Natural killer cell treated with Interleukin-12 subunit alpha and Interleukin-12 subunit beta and Interleukin-15 and Interleukin-18, amount 100 ng/mL, for 72 hours (primary cell): ENCODE measurements around the gene CSAG2. TPM values are rescaled to one million over a fixed set of nuclear protein-coding genes. Genes with fewer than 3 reads are reported as not detected.
"Not testable (repeated sequence)": the region's sequence is repeated elsewhere in the genome, so short reads cannot be mapped to it uniquely, and the experiment has no call there.

ENCODE experiments used
- ATAC-seq, 2 donors: fragments of 150-1000 bp; cut with Tn5 transposase in 1 of 2; sonication (Bioruptor Pico), chemical (Tn5 transposase) in 1 of 2; 2 replicates each; pipeline ENCODE4 v1.10.0; 2021
- DNase-seq: peaks from one replicate; pipeline ENCODE4 v3.0.0; 2022; ENCODE audit warnings: low spot score
- H3K27ac Mint-ChIP-seq, 2 donors: 1 replicate in 1 of 2; 2 replicates in 1 of 2; pipeline ENCODE4 v1.8.0; 2022; ENCODE audit warnings: mixed read lengths in 2 of 2, mild to moderate bottlenecking in 1 of 2, moderate library complexity in 1 of 2
- H3K27me3 Mint-ChIP-seq, 2 donors: 1 replicate in 1 of 2; 2 replicates in 1 of 2; pipeline ENCODE4 v1.8.0; 2022; ENCODE audit warnings: mixed read lengths in 2 of 2
- H3K36me3 Mint-ChIP-seq: one replicate; pipeline ENCODE4 v1.8.0; 2022; ENCODE audit warnings: mixed read lengths
- H3K4me1 Mint-ChIP-seq, 2 donors: 1 replicate in 1 of 2; 2 replicates in 1 of 2; pipeline ENCODE4 v1.8.0; 2022; ENCODE audit warnings: low read depth in 2 of 2, mixed read lengths in 2 of 2, mild to moderate bottlenecking in 1 of 2
- H3K4me3 Mint-ChIP-seq: one replicate; pipeline ENCODE4 v1.8.0; 2022; ENCODE audit warnings: mixed read lengths
- H3K9me3 Mint-ChIP-seq: 2 replicates; pipeline ENCODE4 v1.8.0; 2022; ENCODE audit warnings: mixed read lengths
- total RNA-seq, 2 donors: library from RNA; stranded (reverse); gene quantifications; one replicate each; pipeline ENCODE4 v1.2.3, GENCODE V29; 2022

The CSAG2 gene
- total RNA-seq: not detected

GRCh38 chrX:152709173-152709572 lies at the start of gene CSAG2:
Gene CSAG2, minus strand, starts transcription at chrX:152709273. Its CDS starts 161 bp downstream, at chrX:152709112.
- ATAC-seq, DNase-seq, H3K27me3 Mint-ChIP-seq, H3K4me1 Mint-ChIP-seq, H3K4me3 Mint-ChIP-seq, H3K36me3 Mint-ChIP-seq, H3K27ac Mint-ChIP-seq, H3K9me3 Mint-ChIP-seq: not testable (repeated sequence)

GRCh38 chrX:152754871-152755270 lies 45.8 kb upstream of the CSAG2 start:
- not testable (repeated sequence) for ATAC-seq, H3K4me3 Mint-ChIP-seq, H3K27ac Mint-ChIP-seq, H3K4me1 Mint-ChIP-seq, H3K9me3 Mint-ChIP-seq, H3K36me3 Mint-ChIP-seq, DNase-seq, H3K27me3 Mint-ChIP-seq

- not testable (repeated sequence) for DNase-seq, H3K27ac Mint-ChIP-seq, H3K27me3 Mint-ChIP-seq, H3K36me3 Mint-ChIP-seq, H3K4me1 Mint-ChIP-seq, H3K4me3 Mint-ChIP-seq, H3K9me3 Mint-ChIP-seq, ATAC-seq
Measured at GRCh38 chrX:152753686-152754650, 44.9 kb upstream of the CSAG2 start, which contains the start of gene MAGEA2. Gene MAGEA2, minus strand, starts transcription at chrX:152753842. Its CDS starts 2,479 bp downstream, at chrX:152751363.

GRCh38 chrX:152738560-152738959 lies 29.5 kb upstream of the CSAG2 start:
- ATAC-seq: no peak
- no peak for DNase-seq
- H3K27ac Mint-ChIP-seq: no peak overlapping the region
- no peaks in the 10 kb centered on the region for H3K9me3 Mint-ChIP-seq
- no peaks in the 10 kb centered on the region for H3K36me3 Mint-ChIP-seq
- H3K4me3 Mint-ChIP-seq: no peak overlapping the region
- H3K4me1 Mint-ChIP-seq: no peaks in the 10 kb centered on the region
- peaks cover 0 to 17% of the 10 kb centered on the region in 2 donors for H3K27me3 Mint-ChIP-seq

- not testable (repeated sequence) for H3K36me3 Mint-ChIP-seq, H3K27ac Mint-ChIP-seq
Measured at GRCh38 chrX:152736528-152736927, 27.5 kb upstream of the CSAG2 start.

GRCh38 chrX:152735860-152736511 lies 26.9 kb upstream of the CSAG2 start:
- Mint-ChIP-seq H3K9me3 (no peaks in the 10 kb centered on the region), H3K27ac (no peak overlapping the region), H3K36me3 (no peaks in the 10 kb centered on the region), H3K27me3 (peaks cover 0 to 22% of the 10 kb centered on the region in 2 donors), H3K4me1 (no peaks in the 10 kb centered on the region), H3K4me3 (no peak overlapping the region)
- DNase-seq (no peak), ATAC-seq (no peak)

More at GRCh38 chrX:152736528-152736927, 27.5 kb upstream of the CSAG2 start:
- H3K4me1 Mint-ChIP-seq, ATAC-seq, DNase-seq, H3K9me3 Mint-ChIP-seq, H3K4me3 Mint-ChIP-seq: not testable (repeated sequence)
- peaks cover 0 to 17% of the 10 kb centered on the region in 2 donors for H3K27me3 Mint-ChIP-seq

- ATAC-seq: peak in 1 of 2 donors; percentile 15
Measured at GRCh38 chrX:152735101-152735500, 26.0 kb upstream of the CSAG2 start.

GRCh38 chrX:152734143-152734858 lies 25.2 kb upstream of the CSAG2 start:
- H3K27ac Mint-ChIP-seq, H3K36me3 Mint-ChIP-seq, DNase-seq, H3K4me3 Mint-ChIP-seq, ATAC-seq, H3K4me1 Mint-ChIP-seq, H3K9me3 Mint-ChIP-seq: not testable (repeated sequence)
- peaks cover 4 to 23% of the 10 kb centered on the region in 2 donors for H3K27me3 Mint-ChIP-seq

More at GRCh38 chrX:152735101-152735500, 26.0 kb upstream of the CSAG2 start:
- Mint-ChIP-seq H3K27ac (no peak overlapping the region), H3K27me3 (peaks cover 0 to 20% of the 10 kb centered on the region in 2 donors), H3K4me3 (no peak overlapping the region), H3K9me3 (no peaks in the 10 kb centered on the region), H3K4me1 (no peaks in the 10 kb centered on the region), H3K36me3 (no peaks in the 10 kb centered on the region)
- DNase-seq: no peak

- Mint-ChIP-seq H3K27me3 (peaks cover 11 to 25% of the 10 kb centered on the region in 2 donors), H3K4me1 (no peaks in the 10 kb centered on the region), H3K9me3 (no peaks in the 10 kb centered on the region), H3K36me3 (no peaks in the 10 kb centered on the region), H3K4me3 (no peak within 1 kb of the TSS), H3K27ac (no peak within 1 kb of the TSS)
- no peak for ATAC-seq
- DNase-seq: no peak
Measured at GRCh38 chrX:152733261-152733975, 24.3 kb upstream of the CSAG2 start, which contains the start of the genes CSAG1 and MAGEA12. Gene CSAG1, minus strand, starts transcription at chrX:152733721. Its CDS starts 1,261 bp downstream, at chrX:152732460. Gene MAGEA12, plus strand, starts transcription at chrX:152733757. Its CDS starts 2,405 bp downstream, at chrX:152736162.

GRCh38 chrX:152725409-152725808 lies 16.3 kb upstream of the CSAG2 start:
- DNase-seq (no peak), ATAC-seq (no peak)
- no peak overlapping the region for H3K27ac Mint-ChIP-seq
- H3K27me3 Mint-ChIP-seq: peaks cover 11 to 15% of the 10 kb centered on the region in 2 donors
- H3K4me1 Mint-ChIP-seq: no peaks in the 10 kb centered on the region
- H3K4me3 Mint-ChIP-seq: no peak overlapping the region
- H3K9me3 Mint-ChIP-seq: no peaks in the 10 kb centered on the region
- no peaks in the 10 kb centered on the region for H3K36me3 Mint-ChIP-seq

- not testable (repeated sequence) for DNase-seq, H3K9me3 Mint-ChIP-seq, H3K4me1 Mint-ChIP-seq, H3K4me3 Mint-ChIP-seq, ATAC-seq, H3K27me3 Mint-ChIP-seq, H3K36me3 Mint-ChIP-seq, H3K27ac Mint-ChIP-seq
Measured at GRCh38 chrX:152713815-152714787, 5.0 kb upstream of the CSAG2 start, which contains the start of gene MAGEA2B. Gene MAGEA2B, plus strand, starts transcription at chrX:152714628. Its CDS starts 2,479 bp downstream, at chrX:152717107.

GRCh38 chrX:152713195-152713594 lies 4.1 kb upstream of the CSAG2 start:
- H3K27ac Mint-ChIP-seq, H3K27me3 Mint-ChIP-seq: not testable (repeated sequence)

More at GRCh38 chrX:152713195-152713594, 4.1 kb upstream of the CSAG2 start:
- H3K4me3 Mint-ChIP-seq, DNase-seq, H3K4me1 Mint-ChIP-seq, ATAC-seq, H3K9me3 Mint-ChIP-seq, H3K36me3 Mint-ChIP-seq: not testable (repeated sequence)
